Measurements from ENCODE around the gene TBL1XR1. TPM values are rescaled to one million over a fixed set of nuclear protein-coding genes. Genes with fewer than 3 reads are reported as not detected.

The TBL1XR1 gene
- total RNA-seq, 6 experiments from 2014 or later = 32.6 to 80.6 (median 56.2) TPM

GRCh38 chr3:177045767-177046166 is 151.5 kb downstream of the TBL1XR1 start:
- DNase-seq = no peak
- no peak for ATAC-seq
- peaks cover 0 to 25% (median 5%) of the 10 kb centered on the region in 4 donors for H3K36me3 ChIP-seq
- WGBS (ENCODE audit: insufficient coverage, low coverage, low lambda C conversion rate, missing lambda C conversion rate) = 82% methylated on average over 2 of the region's 2 CpGs
- H3K4me3 ChIP-seq = no peak overlapping the region
- peaks cover 0 to 11% (median 0%) of the 10 kb centered on the region in 4 donors for H3K4me1 ChIP-seq
- H3K27ac ChIP-seq = no peak overlapping the region
- no peak for TF ChIP-seq POLR2A (IDR thresholded peaks at IDR 0.05)
- TF ChIP-seq CTCF (IDR thresholded peaks at IDR 0.05) = no peak
- intact Hi-C loops (cut with DNase I) = no loop called here
- H3K9me3 ChIP-seq = no peaks in the 10 kb centered on the region
- no peaks in the 10 kb centered on the region for H3K27me3 ChIP-seq

- no peaks in the 10 kb centered on the region for H3K27me3 ChIP-seq
- ATAC-seq = no peak
- intact Hi-C loops (cut with DNase I) = no loop called here
- peaks cover 0 to 11% (median 0%) of the 10 kb centered on the region in 4 donors for H3K4me1 ChIP-seq
- H3K4me3 ChIP-seq = no peak overlapping the region
- H3K9me3 ChIP-seq = no peaks in the 10 kb centered on the region
- no peak overlapping the region for H3K27ac ChIP-seq
- no peak for DNase-seq
- WGBS (ENCODE audit: insufficient coverage, low coverage, low lambda C conversion rate, missing lambda C conversion rate) = 99% methylated on average over 7 of the region's 7 CpGs
- H3K36me3 ChIP-seq = peaks cover 0 to 24% (median 5%) of the 10 kb centered on the region in 4 donors
- TF ChIP-seq CTCF (IDR thresholded peaks at IDR 0.05) = no peak
Observed at GRCh38 chr3:177045222-177045621, 152.1 kb downstream of the TBL1XR1 start.

- Histone ChIP-seq H3K27ac (no peak overlapping the region), H3K9me3 (no peaks in the 10 kb centered on the region), H3K4me1 (peaks cover 0 to 5% (median 0%) of the 10 kb centered on the region in 4 donors), H3K4me3 (no peak overlapping the region), H3K36me3 (peaks cover 0 to 11% (median 1%) of the 10 kb centered on the region in 4 donors), H3K27me3 (no peaks in the 10 kb centered on the region)
- ATAC-seq (peak in 1 of 4 donors; percentile 13), DNase-seq (no peak)
- no peak for TF ChIP-seq POLR2A (IDR thresholded peaks at IDR 0.05)
- 79% methylated on average over 8 of the region's 8 CpGs for WGBS (ENCODE audit: insufficient coverage, low coverage, low lambda C conversion rate, missing lambda C conversion rate)
- intact Hi-C loops (cut with DNase I) = no loop called here
Observed at GRCh38 chr3:177041730-177042551, 155.3 kb downstream of the TBL1XR1 start.

GRCh38 chr3:177041021-177041729 is 156.1 kb downstream of the TBL1XR1 start:
- ATAC-seq (peak; percentile 67 to 90 (median 80)), DNase-seq (no peak)
- TF ChIP-seq CTCF (IDR thresholded peaks at IDR 0.05) (no peak), POLR2A (IDR thresholded peaks at IDR 0.05) (no peak)
- peaks cover 0 to 5% (median 0%) of the 10 kb centered on the region in 4 donors for H3K4me1 ChIP-seq
- WGBS (ENCODE audit: insufficient coverage, low coverage, low lambda C conversion rate, missing lambda C conversion rate) = 21% methylated on average over 2 of the region's 2 CpGs
- no peaks in the 10 kb centered on the region for H3K27me3 ChIP-seq
- intact Hi-C loops (cut with DNase I) = no loop called here
- no peak overlapping the region for H3K4me3 ChIP-seq
- H3K9me3 ChIP-seq = no peaks in the 10 kb centered on the region
- peaks cover 0 to 9% (median 3%) of the 10 kb centered on the region in 4 donors for H3K36me3 ChIP-seq
- H3K27ac ChIP-seq = no peak overlapping the region
